Fibroblast of the aortic adventitia (primary cell): ENCODE data around the gene FBXL12. TPM values are rescaled to one million over a fixed set of nuclear protein-coding genes. Genes with fewer than 3 reads are reported as not detected.

Source experiments
- DNase-seq: peaks from one replicate; pipeline ENCODE4 v3.0.0-alpha.2; 2010; ENCODE audit warnings: low read depth
- H3K4me3 ChIP-seq: 2 replicates; pipeline ENCODE4 v1.5.1; 2011; ENCODE audit warnings: low read depth, mild to moderate bottlenecking, control low read depth, low read length, moderate library complexity
- total RNA-seq: library from RNA; depleted of rRNA; stranded (reverse); fragments of >200 nt; gene quantifications from 2 replicates; pipeline ENCODE4 v1.2.3, GENCODE V29; 2012; ENCODE audit warnings: low replicate concordance
- TF ChIP-seq, protein P1 (sequence below): IDR thresholded peaks from 2 replicates; pipeline ENCODE4 v1.5.1; 2011; ENCODE audit warnings: mild to moderate bottlenecking, low read length, control low read depth, inconsistent platforms; ENCODE audit not compliant: insufficient read depth

FBXL12 gene
- total RNA-seq, 1 donor = 14.4 TPM

DNA sequence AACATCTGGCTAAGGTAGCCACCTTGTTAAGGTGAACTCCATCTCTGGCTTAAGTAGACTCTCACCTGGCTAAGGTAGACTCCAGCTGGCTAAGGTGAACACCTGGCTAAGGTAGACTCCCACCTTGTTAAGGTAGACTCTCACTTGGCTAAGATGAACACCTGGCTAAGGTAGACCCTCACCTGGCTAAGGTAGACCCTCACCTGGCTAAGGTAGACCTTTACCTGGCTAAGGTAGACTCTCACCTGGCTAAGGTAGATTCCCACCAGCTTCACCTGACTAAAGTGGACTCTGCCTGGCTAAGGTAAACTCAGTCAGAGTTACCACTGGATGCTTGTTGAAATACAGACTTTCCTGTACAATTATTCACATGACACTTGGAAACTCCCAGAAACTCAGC lies 39.9 kb upstream of the FBXL12 start:
- TF ChIP-seq, protein P1, sequence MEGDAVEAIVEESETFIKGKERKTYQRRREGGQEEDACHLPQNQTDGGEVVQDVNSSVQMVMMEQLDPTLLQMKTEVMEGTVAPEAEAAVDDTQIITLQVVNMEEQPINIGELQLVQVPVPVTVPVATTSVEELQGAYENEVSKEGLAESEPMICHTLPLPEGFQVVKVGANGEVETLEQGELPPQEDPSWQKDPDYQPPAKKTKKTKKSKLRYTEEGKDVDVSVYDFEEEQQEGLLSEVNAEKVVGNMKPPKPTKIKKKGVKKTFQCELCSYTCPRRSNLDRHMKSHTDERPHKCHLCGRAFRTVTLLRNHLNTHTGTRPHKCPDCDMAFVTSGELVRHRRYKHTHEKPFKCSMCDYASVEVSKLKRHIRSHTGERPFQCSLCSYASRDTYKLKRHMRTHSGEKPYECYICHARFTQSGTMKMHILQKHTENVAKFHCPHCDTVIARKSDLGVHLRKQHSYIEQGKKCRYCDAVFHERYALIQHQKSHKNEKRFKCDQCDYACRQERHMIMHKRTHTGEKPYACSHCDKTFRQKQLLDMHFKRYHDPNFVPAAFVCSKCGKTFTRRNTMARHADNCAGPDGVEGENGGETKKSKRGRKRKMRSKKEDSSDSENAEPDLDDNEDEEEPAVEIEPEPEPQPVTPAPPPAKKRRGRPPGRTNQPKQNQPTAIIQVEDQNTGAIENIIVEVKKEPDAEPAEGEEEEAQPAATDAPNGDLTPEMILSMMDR = no peak
- no peak overlapping the region for H3K4me3 ChIP-seq
- DNase-seq = no peak

DNA sequence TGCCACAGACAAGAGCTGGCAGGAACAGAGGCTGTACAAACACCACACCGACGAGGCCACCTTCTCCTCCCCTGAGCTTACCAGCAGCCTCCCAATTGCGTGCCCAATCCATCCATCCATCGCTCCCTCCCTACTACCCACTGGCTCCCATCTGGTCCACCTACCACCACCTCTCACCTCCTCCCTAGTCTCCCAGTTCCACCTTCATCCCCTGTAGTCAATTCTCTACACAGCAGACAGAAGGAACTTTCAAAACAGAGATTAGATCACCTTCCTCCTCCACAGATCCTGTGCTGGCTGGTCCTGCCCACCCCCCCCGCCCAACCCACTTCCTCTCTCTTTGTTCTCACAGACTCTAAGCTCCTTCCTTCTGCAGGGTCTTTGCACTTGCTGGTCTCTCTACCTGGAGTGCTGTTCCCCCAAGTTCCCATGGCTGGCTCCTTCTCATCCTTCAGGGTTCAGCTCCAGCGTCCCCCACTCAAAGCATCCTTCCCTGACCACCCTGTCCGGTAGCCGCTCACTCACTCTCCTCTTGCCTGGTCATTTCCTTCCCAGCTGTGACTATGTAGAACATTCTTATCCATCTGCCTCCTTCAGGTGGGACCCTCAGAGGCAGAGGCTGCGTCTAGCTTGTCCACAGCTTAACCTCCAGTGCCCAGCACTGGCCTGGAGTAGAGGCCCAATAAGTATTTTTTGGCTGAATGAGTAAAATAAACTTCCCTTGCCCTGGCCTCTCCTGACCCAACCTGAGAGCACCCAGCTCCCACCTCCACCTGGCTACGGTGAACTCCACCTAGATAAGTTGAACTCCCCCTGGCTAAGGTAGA lies 39.3 kb upstream of the FBXL12 start:
- DNase-seq = no peak
- H3K4me3 ChIP-seq = no peak overlapping the region
- TF ChIP-seq, protein P1 = no peak

DNA sequence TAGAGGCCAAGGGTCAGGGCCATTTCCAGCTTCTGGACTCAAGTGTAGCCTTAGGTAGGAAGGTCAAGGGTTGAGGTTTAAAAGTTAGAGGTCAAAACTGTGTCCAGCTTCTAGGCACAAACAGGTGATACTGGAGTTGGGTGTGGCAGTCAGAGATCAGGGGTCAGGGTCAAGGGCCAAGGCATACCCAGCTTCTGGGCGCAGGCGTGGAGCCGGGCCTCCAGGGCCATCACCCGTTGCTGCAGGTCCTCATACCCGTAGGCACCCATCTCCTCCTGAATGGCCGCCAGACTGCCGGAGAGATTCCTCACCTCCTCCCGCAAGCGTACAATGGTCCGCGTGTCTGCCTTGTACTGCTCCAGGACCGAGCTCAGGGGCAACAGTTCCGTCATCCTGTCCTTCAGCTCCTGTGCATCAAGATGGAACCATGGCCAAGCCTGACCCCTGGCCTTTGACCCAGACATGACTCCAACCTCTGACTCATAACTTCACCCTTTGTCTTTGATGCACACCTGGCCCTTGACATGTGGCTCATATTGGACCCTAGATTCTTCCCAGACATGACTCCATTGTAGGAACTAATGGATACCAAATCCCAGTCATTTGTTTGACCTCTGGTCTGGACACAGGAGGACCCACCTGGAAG lies 38.3 kb upstream of the FBXL12 start:
- TF ChIP-seq, protein P1 = no peak
- no peak overlapping the region for H3K4me3 ChIP-seq

GRCh38 chr19:9856609-9857008 lies 37.7 kb upstream of the FBXL12 start:
- no peak for DNase-seq
- TF ChIP-seq, protein P1 = no peak
- H3K4me3 ChIP-seq = no peak overlapping the region

More for the DNA sequence above, 38.3 kb upstream of the FBXL12 start:
- DNase-seq = no peak

DNA sequence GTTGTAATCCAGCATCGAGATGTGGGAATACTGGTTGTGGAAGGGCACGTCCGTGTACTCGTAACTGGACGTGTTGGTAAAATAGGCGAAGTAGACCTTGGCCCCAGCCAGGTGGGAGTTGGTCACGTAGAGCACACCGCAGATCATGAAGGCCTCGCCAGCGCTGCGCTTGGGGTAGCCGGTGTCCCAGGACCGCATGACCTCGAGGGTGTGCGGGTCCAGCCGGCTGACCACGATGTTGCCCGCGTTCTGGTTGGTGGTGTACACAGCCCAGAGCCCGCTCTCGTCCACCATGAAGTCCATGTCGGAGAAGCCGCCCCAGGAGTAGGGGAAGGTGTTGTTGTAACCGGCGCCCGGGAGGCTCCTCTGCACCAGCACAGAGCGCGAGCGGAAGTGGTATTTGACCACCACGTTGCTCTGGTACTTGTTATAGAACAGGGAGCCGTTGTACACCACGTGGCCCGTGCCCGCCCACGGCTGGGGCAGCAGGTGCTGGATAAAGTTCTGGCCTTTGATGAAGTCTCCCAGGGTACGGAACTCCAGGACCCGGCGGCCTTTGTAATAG lies 35.5 kb upstream of the FBXL12 start:
- no peak overlapping the region for H3K4me3 ChIP-seq
- no peak for DNase-seq
- TF ChIP-seq, protein P1 = no peak

DNA sequence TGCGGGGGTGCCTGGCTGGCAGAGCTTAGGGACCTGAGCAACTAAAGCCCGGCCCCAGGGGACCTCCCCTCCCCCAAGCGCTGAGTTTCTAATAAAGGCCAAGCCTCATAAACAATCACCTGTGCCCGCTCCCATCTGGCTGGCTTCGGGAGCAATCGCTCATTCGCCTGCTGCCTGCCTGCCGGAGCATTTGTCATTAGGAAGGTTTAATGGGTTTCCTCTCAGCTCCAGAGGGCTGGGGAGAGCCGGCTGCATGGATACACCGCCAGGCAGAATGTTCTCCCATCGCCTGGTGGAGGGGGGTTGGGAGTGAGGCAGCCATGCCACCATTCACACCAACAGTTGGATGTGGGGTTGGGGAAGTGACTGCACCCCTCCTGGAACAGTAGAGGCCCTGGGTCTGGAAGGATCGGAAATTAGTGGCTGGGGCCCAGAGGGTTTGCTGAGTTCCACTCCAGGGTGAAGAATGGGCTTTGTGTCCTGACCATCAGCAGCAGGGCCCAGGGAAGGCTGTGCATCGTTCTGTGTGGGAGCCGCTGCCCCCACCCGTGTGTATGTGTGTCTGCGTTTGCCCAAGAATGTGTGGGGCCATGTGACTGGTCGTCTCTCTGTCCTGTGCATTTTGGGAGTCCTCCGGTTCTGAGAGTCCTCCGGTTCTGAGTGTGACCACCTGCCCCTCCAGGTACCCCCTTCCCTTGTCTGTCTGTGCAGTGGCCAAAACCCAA lies 31.5 kb upstream of the FBXL12 start:
- TF ChIP-seq, protein P1 = no peak
- DNase-seq = no peak
- no peak overlapping the region for H3K4me3 ChIP-seq
